ENCODE data around the gene ADRA2B. TPM values are rescaled to one million over a fixed set of nuclear protein-coding genes. Genes with fewer than 3 reads are reported as not detected.
A peak's percentile ranks its signal among the peaks of the same experiment; 100 is the strongest.

ADRA2B gene
- total RNA-seq, 1 experiment from 2014 or later = not detected

GRCh38 chr2:96105994-96106715 is 10.2 kb downstream of the ADRA2B start:
- DNase-seq (ENCODE audit: low spot score) = no peak

- no peak for DNase-seq (ENCODE audit: low spot score)
These were observed 11.0 kb downstream of the ADRA2B start for GRCh38 chr2:96105152-96105915.

GRCh38 chr2:96104487-96104861 is 11.9 kb downstream of the ADRA2B start:
- DNase-seq (ENCODE audit: low spot score) = no peak

GRCh38 chr2:96103761-96104486 is 12.4 kb downstream of the ADRA2B start:
- DNase-seq (ENCODE audit: low spot score) = no peak

- no peak for DNase-seq (ENCODE audit: low spot score)
These were observed 13.2 kb downstream of the ADRA2B start for GRCh38 chr2:96103187-96103601.

- no peak for DNase-seq (ENCODE audit: low spot score)
These were observed 13.7 kb downstream of the ADRA2B start for GRCh38 chr2:96102596-96103186.

GRCh38 chr2:96100893-96101304 is 15.5 kb downstream of the ADRA2B start:
- no peak for DNase-seq (ENCODE audit: low spot score)

GRCh38 chr2:96099861-96100798 is 16.2 kb downstream of the ADRA2B start:
- no peak for DNase-seq (ENCODE audit: low spot score)

GRCh38 chr2:96098900-96099590 is 17.3 kb downstream of the ADRA2B start:
- no peak for DNase-seq (ENCODE audit: low spot score)

GRCh38 chr2:96097951-96098823 is 18.2 kb downstream of the ADRA2B start:
- DNase-seq (ENCODE audit: low spot score) = no peak

GRCh38 chr2:96097441-96097840 is 18.9 kb downstream of the ADRA2B start:
- no peak for DNase-seq (ENCODE audit: low spot score)

GRCh38 chr2:96095116-96095636 is 21.2 kb downstream of the ADRA2B start:
- no peak for DNase-seq (ENCODE audit: low spot score)

GRCh38 chr2:96093528-96093927 is 22.8 kb downstream of the ADRA2B start:
- DNase-seq (ENCODE audit: low spot score) = no peak

GRCh38 chr2:96092951-96093350 is 23.4 kb downstream of the ADRA2B start:
- DNase-seq (ENCODE audit: low spot score) = no peak

GRCh38 chr2:96092573-96092877 is 23.8 kb downstream of the ADRA2B start:
- no peak for DNase-seq (ENCODE audit: low spot score)

- DNase-seq (ENCODE audit: low spot score) = peak; percentile 14
These were observed 24.4 kb downstream of the ADRA2B start for GRCh38 chr2:96091711-96092572.

GRCh38 chr2:96091141-96091710 is 25.1 kb downstream of the ADRA2B start:
- DNase-seq (ENCODE audit: low spot score) = no peak
